Erythroblast (primary cell): ENCODE data around the gene FMN1.
A peak's percentile ranks its signal among the peaks of the same experiment; 100 is the strongest.

Experiments
- DNase-seq, 2 experiments: peaks; one replicate each; lab custom pipeline; 2025; lab: John Stamatoyannopoulos, UW
- GATA1 ChIP-seq: IDR thresholded peaks from 2 replicates; pipeline ENCODE4 v1.6.1; 2011; ENCODE audit warnings: low read depth, mild to moderate bottlenecking, control low read depth, low read length, moderate library complexity
- POLR2A ChIP-seq: IDR thresholded peaks from 2 replicates; pipeline ENCODE4 v1.6.1; 2011; ENCODE audit warnings: mild to moderate bottlenecking, low read length

Gene FMN1

GRCh38 chr15:33040496-33040895, 154.0 kb downstream of the FMN1 start:
- DNase-seq: no peak
- TF ChIP-seq POLR2A: no peak
- TF ChIP-seq GATA1: no peak

DNA sequence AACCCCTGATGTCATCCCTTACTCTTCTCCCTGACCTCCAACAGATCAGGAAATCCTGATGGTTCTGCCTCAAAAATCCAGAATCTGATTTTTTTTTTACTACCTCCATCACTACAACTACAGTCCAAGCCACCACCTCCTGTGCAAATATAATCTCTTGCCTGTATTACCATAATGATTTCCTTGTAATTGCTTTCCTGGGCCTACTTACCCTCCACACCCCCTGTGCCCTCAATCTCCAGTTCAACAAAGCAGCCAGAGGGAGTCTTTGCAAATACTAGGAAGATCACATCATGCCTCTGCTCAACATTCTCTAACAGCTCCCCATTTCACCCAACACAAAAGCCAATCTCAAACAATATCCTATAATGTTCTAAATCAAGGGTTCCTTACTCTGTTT, 159.9 kb downstream of the FMN1 start:
- DNase-seq: no peak
- no peak for TF ChIP-seq POLR2A
- TF ChIP-seq GATA1: no peak

DNA sequence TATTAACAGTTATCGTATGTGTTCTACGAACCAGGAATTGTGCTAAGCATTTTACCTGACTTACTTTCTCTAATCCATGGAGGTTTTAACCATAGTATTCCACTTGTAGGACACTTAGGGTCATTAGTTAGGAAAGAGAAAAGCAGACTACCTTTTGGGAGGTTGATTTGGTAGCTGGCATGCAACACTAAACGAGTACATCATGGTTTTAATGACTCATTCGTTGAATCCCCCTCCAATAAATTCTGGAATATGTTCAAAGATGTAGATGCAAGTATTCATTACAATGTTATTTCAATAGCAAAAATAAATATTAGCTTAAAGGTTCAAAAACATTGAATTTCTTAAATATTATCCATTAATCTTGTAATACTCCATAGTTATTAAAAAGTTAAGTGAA, 162.5 kb downstream of the FMN1 start:
- DNase-seq: no peak
- TF ChIP-seq GATA1: no peak
- no peak for TF ChIP-seq POLR2A

DNA sequence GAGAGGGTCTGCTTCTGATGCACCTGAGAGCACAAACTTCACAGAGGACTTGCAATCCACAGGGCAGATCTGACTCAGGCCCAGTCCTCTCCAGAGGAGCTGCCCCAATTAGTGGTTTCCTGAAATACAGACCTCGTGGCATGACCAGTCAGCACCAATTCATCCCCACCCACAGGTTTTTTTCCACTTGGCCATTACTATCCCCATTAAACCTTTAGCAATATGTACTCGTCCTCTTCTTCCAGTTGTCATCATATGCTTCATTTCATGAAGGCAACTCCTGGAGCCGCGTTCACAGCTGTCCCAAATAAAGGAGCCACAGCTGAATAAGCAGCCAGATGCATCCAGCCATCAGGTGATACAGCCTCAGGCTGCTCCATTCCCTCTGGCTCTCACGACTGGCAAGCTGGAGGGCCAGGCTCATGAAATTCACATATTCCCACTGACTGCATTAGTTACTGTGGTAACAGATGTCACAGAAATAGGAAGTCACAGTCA, 163.1 kb downstream of the FMN1 start:
- TF ChIP-seq GATA1 (no peak), POLR2A (no peak)
- DNase-seq: no peak

DNA sequence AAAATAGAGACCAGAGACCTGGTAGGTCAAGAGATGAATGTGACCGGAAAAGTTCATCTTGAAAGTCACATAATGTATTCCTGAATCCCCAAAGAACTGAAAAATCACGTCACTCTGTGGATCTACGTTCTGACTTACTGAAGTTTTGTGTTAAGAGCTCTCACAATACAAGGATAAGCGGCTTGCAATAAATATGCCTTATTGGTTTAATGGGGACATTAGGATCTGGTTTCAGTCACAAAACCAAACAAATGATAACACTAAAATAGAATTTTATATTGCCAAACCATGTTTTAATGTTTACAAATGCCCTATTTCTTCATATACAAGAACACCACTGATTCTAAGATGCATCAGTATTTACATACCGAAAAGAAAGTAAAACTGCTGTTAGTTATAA, 164.2 kb downstream of the FMN1 start:
- no peak for TF ChIP-seq GATA1
- no peak for TF ChIP-seq POLR2A
- no peak for DNase-seq

GRCh38 chr15:33029109-33029652, 165.3 kb downstream of the FMN1 start:
- TF ChIP-seq GATA1: no peak
- no peak for TF ChIP-seq POLR2A
- DNase-seq: no peak

GRCh38 chr15:33028495-33028894, 166.0 kb downstream of the FMN1 start:
- no peak for DNase-seq
- TF ChIP-seq POLR2A (no peak), GATA1 (no peak)

DNA sequence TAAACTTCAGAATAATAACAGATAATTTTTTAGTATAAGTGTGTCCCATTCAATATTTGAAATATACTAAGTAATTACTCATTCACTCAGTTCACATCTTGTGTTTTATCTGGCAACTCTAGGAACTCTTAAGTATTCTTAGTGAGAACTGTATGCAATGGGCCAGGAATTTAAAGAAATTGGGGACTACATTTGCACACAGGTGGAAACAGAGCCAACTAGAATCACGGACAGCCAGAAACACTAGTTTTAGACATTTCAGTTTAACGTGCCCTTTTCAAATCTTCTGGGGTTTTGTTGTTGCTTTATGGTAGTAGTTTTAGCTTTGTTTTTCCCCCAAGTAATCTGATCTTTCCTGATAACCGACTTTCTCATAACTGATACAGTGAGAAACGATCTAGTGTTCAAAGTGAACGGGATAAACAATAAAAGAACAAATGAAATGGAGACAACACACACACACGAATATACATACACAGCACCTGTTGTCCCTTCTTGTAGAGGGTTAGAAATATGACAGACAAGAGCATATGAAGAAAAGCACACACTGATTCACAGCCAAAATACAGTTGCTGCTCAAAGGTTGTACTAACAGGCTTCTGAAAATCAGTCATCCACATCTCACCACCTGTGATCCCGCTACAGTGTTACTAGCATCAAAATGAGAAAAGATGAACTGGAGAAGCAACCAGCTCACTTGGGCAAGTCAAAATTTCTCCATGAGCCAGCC, 167.0 kb downstream of the FMN1 start:
- DNase-seq: no peak
- TF ChIP-seq POLR2A (no peak), GATA1 (no peak)

GRCh38 chr15:33026614-33027013, 167.9 kb downstream of the FMN1 start:
- DNase-seq: no peak
- no peak for TF ChIP-seq GATA1
- no peak for TF ChIP-seq POLR2A

GRCh38 chr15:33022629-33023028, 171.9 kb downstream of the FMN1 start:
- TF ChIP-seq POLR2A: no peak
- TF ChIP-seq GATA1: no peak
- DNase-seq: no peak

DNA sequence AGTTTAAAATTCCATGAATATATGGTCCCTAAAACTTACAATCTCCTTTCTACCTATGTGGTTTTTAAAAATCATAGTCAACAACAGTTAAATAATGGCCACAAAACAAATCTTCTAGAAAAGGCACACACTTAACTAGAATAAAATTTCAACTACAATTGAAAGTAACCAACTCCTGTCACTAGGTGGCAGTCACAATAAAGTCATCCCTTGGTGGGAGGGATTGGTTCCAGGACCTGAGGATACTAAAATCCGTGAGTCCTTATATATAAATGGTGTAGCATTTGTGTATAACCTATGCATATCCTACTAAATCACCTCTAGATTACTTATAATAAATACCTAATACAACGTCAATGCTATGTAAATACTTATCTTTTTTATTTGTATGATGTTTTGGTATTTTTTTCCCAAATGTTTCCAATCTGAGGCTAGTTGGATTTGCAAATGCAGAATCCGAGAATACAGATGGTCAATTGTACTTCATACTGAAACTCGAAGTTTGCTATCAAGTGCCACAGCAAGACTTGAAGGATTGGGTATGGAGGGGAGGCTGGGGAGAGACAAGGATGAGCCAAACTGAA, 172.6 kb downstream of the FMN1 start:
- peak; percentile 19 to 52 for DNase-seq
- TF ChIP-seq POLR2A (no peak), GATA1 (no peak)

- DNase-seq: no peak
- TF ChIP-seq GATA1: no peak
- TF ChIP-seq POLR2A: no peak
These were observed 175.0 kb downstream of the FMN1 start for GRCh38 chr15:33019354-33019981.

DNA sequence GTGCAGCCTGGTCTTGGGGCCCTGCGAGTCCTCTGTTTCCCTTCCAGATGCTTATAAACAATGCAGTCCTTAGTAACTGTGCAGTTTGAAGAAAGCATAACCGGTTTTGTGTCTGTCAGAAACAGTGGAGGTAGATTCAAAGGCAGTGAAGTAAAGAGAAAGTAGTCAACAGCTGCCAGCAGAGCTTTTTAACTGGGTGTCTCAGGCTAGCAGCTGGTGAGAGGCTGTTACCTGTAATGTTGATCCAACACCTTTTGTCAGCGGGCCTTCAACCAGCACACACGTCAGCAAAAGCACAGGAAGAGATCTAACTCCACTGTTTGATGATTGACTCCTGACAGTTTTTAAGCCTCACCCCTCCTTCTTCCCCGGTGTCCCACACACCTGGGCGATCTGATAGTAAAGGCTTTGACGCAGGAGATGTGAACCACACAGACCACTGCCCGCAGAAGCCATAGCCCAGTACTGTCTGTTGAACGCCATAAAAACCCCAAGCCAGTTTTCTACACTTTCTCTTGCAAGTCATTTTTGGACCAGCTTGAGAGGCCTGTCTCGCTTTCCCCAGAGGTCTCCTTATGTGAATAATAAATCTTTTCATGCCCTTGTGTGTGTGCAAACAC, 178.0 kb downstream of the FMN1 start:
- DNase-seq: no peak

DNA sequence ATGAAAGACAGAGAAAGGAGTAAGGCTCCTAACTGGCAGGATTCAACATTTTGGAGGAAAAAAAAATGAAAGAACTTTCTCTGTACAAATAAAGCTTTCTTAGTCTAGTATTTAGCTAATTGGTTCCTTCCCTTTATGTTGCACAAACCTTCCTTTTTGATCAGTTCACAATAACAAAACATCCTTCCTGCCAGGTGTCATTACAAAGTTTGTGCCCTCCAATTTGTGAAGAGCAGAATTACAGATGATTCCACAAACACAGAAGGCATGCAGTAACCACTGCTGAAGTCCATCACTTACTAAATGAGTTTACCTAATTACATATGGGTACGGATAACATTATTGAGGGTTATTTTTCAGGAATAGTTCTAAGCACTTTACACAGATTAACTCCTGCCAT, 179.9 kb downstream of the FMN1 start:
- no peak for DNase-seq
- TF ChIP-seq GATA1 (no peak), POLR2A (no peak)

More for the DNA sequence above, 178.0 kb downstream of the FMN1 start:
- TF ChIP-seq POLR2A (no peak), GATA1 (no peak)
